CD4-positive, alpha-beta T cell treated with Interleukin-4 for 4 hours (primary cell): ENCODE data around the gene FKBP5.
"Not testable (repeated sequence)": the region's sequence is repeated elsewhere in the genome, so short reads cannot be mapped to it uniquely, and the experiment has no call there.

Experiments
- DNase-seq: peaks from one replicate; pipeline ENCODE4 v3.0.0-alpha.2; 2020

Gene FKBP5

DNA sequence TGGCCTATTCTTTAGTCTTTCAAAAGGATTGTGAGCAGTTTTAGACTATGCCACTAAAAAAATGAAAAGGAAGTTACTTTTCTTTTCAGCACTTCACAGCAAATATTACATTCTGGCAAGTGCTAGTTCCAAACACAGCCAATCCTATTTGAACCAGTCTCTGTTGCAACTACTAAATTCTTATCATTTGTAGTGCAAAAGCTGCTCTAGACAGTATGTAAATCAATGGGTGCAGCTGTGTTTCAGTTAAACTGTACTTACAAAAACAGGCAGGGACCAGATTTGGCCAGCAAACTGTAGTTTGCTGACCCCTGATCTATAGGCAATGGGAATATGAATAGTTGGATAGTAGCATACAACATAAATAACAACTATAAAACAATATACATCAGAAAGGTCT is 107.9 kb downstream of the FKBP5 start:
- no peak for DNase-seq

DNA sequence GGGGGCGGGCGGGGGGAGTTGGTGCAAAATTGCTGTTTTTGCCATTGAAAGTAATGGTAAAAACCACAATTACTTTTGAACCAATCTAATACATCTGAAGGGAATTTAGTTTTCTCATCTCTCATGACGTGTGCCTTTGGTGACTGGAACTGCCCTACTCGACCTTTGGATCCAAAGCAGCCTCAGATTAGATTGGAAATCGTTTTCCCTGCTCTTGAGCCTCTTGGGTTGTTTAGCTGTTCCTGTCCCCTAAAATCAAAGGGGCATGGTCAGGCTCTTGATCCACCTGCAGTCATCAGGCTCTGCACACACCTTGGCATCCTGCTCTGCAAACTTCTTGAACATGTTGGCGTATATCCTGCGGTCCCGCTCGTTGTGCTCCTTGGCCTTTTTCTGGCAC is 112.0 kb downstream of the FKBP5 start:
- DNase-seq: no peak

DNA sequence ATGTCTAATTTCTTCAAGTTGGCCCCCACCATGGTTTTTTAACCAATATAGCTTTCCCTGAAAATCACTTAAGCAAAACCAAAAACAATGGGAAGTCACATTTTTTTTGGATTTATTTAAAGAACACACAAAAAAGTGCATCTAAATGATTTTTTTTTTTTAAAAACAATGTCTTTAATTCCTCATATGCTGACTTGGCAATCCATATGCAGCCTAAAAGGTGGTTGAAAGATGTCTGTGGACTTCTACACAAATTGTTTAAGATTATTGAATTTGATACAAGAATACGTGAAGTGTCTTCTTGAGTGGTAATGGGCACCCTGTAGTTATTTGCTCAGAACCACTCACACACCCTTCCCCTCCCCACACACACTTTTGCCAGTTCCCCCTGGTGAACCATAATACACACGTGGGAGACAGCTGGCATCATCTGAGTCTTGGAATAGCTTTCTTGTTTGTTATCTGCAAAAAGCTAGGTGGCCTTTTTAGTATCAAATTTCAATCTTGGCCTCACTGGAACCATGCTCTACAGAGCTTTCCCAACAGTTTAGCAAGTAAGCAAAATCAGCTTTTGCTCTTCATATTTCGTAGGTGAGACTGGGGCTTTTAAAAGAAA is 115.1 kb downstream of the FKBP5 start:
- no peak for DNase-seq

DNA sequence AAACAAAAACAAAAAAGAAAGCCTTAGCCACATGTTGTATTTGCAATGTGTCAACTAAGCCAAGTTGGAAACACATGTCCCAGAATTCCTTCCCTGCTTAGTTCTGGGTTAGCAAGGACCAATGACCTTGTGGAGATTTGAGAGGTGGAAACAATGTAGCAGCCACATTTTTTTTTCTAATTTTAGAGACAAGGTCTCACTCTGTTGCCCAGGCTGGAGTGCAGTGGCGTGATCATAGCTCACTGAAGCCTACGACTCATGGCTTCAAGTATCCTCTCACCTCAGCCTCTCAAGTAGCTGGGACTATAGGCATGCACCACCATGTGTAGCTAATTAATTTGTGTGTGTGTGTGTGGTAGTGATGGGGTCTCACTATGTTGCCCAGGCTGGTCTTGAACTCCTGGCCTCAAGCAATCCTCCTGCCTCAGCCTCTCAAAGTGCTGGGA is 117.8 kb downstream of the FKBP5 start:
- DNase-seq: not testable (repeated sequence)

DNA sequence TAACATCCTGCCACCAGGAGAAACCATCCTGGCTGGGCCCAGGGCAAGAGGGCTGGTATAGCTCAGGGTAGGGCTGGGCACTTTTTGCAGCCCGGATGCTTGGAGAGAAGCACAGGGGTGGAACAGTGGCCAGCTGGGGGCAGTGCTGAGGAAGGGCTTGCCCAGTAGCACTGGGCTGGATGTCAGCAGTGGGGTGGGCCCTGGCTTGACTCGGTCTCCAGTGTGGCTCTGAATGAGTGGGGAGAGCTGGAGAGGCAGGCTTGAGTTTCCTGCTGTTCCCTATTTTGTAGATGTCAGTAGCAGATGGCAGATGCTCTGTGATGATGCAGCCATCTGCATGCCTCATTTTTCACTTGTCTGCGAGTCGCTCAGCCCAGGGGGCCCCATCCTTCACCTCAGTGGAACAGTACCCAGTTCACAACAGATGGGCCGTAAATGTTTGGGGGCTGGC is 119.7 kb downstream of the FKBP5 start:
- DNase-seq: no peak

DNA sequence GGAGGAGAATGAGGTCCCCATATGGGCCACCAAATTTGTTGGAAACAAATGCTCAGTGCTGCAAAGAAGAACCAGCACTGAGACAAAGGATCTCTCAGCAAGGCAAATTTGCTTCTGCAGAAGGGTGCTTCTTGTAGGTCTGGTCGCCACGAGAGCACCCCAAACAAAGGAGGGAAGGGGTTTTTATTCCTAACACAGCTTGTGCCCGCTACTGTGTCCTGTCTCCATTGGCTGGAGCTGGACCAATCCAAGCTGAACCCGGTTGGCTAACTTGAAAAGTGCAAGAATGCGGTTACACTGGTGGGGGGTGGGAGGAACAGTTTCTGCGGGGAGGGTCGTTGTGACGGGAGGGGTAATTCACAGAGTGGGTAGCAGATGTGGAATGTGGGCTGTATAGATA is 121.9 kb downstream of the FKBP5 start:
- no peak for DNase-seq

DNA sequence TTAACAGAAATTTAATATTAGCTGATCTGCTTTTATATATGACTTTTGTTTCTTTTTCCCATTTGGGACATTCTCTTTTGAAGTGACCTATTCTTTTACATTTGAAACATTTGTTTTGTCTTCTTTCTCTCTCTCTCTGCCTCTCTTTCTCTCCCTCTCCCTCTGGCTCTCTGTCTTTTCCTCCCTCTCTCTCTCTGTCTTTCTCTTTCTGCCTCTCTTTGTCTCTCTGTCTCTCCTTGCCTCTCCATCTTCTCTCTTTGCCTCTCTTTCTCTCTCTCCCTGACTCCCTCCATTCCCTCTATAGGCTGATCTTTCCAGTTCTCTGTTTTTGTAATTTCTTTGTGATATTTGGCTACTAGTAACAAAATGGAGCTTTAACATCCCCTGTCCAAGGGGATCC is 124.0 kb downstream of the FKBP5 start:
- no peak for DNase-seq

DNA sequence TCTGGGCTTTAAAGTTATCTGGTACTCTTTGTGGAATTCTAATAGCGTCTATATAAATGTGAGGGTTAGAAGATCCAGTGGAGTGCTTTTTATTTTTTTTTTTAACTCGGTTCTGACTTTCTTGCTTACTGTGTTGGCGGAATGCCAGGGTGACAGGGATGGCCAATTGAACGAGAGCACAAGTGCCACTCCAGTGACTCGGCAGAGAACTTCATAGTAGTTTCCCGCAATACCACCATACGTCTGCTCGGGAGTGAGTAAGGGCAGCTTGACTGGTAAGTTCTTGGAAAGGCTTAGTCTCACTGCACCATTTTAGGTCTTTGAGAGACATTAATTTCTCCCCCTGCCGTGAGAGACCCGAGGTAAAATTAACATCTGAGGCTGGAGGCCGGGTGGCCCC is 126.7 kb downstream of the FKBP5 start:
- DNase-seq: no peak

DNA sequence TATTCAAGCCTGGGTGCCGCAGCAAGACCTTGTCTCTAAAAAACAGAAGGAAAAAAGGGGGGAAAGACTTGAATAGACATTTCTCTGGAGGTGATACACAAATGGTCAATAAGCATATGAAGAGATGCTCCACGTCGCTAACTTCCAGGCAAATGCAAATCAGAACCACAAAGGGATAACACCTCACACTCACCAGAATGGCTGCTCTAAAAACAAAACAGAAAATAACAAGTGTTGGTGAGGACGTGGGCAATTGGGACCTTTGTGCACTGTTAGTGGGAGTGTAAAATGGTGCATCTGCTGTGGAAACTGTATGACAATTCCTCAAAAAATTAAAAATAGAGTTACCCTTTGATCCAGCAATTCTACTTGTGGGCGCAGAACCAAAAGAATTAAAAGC is 127.6 kb downstream of the FKBP5 start:
- no peak for DNase-seq

DNA sequence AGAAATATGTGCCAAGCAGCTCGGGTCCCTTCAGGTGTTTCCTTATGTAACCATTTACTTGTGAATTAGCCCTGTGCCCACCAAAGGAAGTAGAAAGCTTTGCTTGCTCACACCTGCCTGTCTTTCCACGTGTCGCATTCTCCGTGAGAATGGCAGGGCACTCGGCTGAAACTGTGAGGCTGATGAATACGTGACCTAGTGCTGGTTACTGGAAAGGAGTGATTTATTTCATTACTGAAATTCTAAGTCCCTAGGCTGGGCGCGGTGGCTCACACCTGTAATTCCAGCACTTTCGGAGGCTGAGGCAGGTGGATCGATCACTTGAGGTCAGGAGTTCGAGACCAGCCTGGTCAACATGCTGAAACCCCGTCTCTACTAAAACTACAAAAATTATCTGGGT is 130.1 kb downstream of the FKBP5 start:
- DNase-seq: no peak

DNA sequence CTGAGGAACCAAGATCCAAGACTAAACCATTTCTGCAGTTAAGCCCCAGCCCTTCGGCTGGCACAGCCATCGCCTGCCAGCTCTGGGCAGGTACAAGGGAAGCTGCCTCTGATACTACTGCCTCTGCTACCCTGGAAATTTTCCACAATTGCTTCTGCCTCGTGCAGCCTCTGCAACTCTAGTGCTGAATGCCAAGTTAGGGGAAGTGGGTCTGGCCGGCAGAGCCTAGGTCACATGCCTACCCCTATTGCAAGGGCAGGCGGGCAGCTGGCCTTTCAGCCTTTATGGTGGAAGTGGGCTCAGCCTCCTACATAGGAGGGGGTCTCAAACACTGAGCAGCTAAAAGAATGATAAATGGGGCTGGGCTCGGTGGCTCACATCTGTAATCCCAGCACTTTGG is 131.5 kb downstream of the FKBP5 start:
- no peak for DNase-seq

DNA sequence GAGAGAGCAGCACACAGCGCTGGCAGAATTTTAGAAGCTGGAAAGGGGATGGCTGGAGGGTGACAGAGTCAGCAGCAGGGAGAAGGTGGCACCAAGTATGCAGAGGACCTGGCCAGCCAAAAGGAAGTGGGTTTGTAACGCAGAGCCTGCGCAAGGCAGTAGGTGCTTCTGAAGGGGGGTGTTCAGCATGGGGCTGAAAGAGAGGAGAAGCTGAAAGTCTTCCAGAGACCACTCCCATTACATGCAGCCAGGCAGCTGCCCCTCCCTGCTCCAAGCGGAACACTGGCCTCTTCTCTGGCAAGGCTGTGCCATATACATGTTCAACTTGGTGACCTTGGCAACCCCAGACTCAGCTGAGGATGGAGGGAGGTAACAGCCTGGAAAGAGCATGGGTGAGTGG is 133.9 kb downstream of the FKBP5 start:
- DNase-seq: no peak

DNA sequence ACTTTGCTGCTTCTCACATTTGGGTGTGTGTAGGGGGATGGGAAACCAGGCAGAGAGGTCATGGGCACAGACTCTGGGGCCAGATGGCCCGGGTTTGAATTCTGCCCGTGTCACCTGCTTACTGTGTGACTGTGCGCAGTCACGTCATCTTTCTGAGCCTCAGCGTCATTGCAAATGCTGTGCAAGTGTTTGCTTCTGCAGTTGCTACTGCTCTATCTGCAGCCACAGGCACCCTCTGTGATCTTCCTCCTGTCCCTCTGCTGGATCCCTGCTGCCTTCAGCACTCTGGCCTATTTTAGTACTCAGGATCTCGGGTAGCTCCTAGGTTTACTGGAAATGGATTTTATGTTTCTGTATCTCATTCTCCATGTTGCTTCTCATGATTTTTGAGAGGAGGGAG is 135.4 kb downstream of the FKBP5 start:
- no peak for DNase-seq

DNA sequence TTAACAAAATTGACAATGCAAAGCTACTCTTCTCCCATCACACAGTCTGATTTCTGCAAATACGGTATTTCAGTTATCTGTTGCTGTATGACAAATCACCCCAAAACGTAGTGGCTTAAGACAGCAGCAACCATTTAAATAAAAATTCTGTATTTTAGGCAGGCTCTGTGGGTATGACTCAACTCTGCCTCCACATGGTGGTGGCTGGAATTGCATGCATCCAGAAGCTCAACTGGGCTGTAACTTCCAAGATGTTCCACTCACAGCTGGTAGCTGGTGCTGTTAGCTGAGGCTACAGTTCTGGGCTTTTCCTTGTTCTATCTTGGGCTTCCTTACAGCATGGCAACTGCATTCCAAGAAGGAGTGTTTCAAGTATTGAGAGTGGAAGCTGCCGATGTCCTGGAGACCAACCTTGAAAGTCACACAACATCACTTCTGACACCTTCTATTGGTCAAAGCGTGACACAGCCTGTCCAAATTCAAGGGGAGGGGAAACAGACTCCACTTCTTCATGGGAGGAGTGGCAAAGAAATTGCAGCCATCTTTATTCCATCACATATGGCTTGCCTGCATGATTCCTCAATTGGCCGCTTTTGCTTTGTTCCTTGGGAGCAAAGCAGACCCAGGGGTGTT is 136.3 kb downstream of the FKBP5 start:
- peak; percentile 58 for DNase-seq

DNA sequence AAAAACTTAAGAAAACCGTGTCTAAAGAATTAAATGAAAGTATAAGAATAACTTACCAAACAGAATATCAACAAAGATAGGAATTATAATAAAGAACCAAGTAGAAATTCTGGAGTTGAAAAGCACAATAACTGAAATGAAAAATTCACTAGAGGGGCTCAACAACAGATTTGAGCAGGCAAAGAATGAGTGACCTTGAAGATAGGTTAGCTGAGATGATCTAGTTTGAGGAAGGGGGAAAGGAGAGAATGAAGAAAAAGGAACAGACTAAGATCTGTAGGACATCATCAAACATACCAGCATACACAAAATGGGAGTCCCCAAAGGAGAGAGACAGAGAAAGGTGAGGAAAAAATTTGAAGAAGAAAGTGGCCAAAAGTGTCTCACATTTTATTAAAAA is 138.3 kb downstream of the FKBP5 start:
- DNase-seq: no peak

DNA sequence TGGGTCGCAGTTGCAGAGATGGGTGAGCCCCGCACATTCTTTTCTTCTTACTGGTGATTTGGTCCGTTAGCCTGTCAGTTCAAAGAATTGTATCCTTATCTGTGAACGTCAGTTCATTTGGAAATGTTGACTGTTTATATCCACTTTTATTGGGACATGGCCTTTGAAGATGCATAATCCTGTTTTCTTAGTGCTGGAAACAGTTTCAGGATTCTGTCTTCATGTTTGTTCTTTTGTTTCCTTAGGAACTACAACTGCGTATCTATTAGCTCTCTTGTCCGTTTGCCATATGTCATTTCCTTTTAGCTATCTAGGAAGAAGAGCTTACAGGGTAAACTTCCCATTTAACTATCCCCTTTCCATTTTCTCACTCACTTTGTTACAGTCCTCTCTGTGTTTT is 141.0 kb downstream of the FKBP5 start:
- DNase-seq: no peak

DNA sequence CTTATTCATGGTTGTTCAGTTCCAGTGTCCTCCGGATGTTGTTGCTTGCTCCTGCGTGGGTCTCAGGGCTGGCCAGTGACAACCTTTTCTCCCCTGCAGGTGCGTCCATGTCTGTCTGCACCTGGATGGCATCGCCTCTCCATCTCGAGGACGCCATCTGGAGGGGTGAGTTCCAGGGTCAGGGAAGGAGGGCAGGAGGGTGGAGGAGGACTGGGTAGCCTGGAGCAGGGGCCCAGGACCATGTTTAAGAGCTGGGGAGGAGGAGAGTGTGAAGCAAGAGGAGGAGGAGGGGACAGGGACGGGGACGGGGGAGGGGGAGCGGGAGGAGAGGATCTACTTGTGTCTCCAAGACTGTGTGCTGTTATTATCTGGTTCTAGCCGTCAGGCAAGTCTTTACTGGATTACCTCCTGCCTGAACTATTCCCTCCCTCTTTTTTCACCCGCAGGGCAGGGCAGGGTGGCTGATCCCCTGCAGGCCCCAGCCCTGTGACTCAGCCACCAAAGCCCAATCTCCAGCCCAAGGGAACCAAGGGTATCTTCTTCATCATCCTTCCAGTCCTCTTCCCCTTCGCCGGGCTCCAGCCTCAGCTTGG is 143.8 kb downstream of the FKBP5 start:
- no peak for DNase-seq

DNA sequence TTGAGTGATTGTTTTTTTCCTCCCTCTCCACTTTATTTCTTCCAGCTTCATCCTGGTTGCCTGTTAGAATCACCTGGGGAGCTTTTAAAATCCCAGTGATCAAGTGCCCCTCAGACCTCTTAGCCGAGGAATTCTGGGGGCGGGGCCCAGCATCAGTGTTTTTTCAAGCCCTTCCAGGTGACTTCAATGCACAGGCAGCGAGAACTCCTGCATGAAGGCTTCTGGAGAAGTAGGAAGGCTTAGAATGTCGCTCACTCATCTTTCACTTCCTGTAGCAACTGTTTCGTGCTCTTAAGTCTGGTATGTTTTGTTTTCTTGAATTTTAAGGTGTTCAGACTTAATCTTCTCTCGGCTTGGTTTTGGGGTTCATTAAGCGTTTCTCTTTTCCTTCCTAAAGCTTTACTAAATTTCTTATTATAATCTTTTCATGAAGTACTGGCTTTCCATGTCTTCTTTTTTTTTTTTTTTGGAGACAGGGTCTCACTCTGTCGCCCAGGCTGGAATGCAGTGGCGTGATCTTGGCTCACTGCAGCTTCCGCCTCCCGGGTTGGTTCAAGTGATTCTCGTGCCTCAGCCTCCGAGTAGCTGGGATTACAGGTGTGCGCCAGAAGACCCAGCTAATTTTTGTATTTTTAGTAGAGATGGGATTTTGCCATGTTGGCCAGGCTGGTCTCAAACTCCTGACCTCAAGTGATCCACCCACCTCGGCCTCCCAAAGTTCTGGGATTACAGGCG is 145.1 kb downstream of the FKBP5 start:
- no peak for DNase-seq

DNA sequence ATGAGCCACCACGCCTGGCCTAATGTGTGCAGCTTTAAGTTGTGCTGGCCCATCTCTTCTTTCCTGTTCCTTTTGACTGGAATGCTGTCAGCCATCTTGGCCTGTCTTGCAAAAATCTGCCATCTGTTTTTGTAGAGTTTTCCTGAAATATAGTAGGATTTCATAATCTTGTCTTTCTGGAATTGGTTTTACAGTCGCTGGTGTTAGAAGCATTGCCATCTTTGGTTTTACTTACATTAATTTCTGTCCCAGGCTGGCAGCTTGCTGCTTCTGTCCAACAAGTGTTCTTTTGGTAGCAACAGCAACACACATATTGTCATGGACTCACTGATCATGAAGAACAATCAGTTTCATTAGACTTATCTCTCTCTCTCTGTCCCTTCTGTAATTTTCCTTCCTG is 146.9 kb downstream of the FKBP5 start:
- no peak for DNase-seq

DNA sequence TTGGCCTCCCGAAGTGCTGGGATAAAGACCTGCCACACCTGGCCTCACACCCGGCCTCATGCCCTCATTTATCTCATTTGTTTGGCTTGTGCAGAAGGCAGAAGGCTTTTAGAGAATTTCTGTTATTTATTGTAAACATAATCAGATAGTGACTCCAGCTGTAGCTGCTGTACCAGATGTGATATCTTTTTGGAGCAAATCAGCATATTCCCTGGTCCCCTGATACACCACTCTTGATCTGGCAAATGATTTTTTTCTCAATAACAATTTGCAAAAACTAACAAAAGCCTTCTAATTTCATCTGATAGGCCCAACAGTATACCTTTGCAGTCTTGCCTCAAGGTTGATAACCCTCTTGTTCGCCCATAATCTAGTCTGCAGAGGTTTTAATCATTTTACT is 149.5 kb downstream of the FKBP5 start:
- no peak for DNase-seq

DNA sequence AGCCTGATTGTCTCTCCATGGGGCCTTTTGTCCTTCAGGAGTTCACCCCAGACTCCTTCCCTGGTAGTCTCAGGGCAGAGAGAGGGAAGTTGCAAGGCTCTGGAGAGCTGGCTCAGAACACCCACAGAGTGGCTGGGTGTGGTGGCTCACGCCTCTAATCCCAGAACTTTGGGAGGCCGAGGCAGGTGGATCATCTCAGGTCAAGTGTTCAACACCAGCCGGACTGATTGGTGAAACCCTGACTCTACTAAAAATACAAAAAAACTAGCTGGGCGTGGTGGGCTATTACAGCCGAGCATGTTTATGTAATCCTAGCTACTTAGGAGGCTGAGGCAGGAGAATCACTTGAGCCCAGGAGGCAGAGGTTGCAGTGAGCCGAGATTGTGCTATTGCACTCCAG is 152.9 kb downstream of the FKBP5 start:
- DNase-seq: not testable (repeated sequence)

DNA sequence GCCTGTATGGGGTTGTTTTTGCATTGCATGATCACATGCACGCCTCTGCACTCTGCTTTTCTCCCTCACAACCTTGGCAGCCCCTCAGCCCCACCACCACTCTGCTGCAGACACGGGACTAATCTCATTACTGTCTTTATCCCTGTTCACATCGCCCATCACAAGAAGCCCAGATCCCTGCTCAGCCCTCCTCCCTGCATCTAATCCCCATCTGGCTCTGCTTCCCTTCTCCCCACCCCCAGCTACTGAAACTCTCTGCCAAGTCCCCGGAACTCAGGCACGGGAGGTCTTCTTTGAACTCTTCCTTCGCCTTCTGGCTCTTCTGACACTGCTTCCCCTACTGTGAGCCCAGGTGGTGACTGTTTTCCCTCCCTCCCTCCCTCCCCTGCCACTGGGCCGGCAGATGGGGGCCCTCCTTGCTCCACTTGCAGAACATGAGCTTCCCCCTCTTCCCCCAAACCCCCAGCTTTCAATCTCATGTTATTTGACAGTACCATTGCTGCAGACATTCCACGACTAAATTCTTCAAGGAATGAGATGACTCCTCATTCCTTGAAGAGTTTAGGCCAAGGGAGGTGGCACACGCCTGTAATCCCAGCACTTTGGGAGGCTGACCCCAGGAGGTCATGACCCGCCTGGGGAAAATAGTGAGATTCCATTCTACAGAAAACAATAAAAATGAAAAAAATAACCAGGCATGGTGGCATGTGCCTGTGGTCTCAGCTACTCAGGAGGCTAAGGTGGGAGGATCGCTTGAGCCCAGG is 154.1 kb downstream of the FKBP5 start:
- DNase-seq: no peak

DNA sequence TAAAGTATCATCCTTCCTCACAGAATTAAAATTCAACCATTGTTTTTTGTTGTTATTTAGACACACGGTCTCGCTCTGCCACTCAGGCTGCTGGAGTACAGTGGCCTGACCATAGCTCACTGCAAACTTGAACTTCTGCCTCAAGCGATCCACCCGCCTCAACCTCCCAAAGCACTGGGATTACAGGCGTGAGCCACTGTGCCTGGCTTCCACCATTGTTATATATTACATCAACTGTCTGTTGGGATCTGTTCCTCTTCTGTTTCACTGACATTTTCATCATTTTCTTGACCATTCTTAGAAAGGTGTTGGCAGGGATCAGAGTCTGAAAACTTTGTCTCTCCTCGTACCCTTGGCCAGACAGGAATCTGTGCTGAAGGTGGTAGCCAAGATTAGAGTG is 154.7 kb downstream of the FKBP5 start:
- no peak for DNase-seq
